Measurements from ENCODE around the gene RFX8.
"Not testable (repeated sequence)": the region's sequence is repeated elsewhere in the genome, so short reads cannot be mapped to it uniquely, and the experiment has no call there.

DNA sequence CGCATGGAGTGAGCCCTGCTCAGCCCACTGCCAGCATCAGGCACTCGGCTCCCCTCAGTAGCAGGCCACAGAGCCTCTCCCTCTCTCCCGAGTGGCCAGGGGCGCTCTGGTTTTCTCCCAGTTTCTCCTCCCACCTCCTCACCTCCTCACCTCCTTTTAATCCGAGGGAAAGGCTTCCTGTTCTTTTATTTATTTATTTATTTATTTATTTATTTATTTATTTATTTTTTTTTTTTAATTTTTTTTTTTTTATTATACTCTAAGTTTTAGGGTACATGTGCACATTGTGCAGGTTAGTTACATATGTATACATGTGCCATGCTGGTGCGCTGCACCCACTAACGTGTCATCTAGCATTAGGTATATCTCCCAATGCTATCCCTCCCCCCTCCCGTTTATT is 29.8 kb upstream of the RFX8 start:
- TF ChIP-seq, protein P1, sequence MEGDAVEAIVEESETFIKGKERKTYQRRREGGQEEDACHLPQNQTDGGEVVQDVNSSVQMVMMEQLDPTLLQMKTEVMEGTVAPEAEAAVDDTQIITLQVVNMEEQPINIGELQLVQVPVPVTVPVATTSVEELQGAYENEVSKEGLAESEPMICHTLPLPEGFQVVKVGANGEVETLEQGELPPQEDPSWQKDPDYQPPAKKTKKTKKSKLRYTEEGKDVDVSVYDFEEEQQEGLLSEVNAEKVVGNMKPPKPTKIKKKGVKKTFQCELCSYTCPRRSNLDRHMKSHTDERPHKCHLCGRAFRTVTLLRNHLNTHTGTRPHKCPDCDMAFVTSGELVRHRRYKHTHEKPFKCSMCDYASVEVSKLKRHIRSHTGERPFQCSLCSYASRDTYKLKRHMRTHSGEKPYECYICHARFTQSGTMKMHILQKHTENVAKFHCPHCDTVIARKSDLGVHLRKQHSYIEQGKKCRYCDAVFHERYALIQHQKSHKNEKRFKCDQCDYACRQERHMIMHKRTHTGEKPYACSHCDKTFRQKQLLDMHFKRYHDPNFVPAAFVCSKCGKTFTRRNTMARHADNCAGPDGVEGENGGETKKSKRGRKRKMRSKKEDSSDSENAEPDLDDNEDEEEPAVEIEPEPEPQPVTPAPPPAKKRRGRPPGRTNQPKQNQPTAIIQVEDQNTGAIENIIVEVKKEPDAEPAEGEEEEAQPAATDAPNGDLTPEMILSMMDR (IDR thresholded peaks at IDR 0.05), result not testable (repeated sequence)
- TF ChIP-seq POLR2AphosphoS5 (IDR thresholded peaks at IDR 0.05), result not testable (repeated sequence)

Data from transverse colon (tissue), 4 donors.